GM23338 (cell line): ENCODE measurements around the gene COBL. TPM values are rescaled to one million over a fixed set of nuclear protein-coding genes. Genes with fewer than 3 reads are reported as not detected.

ENCODE experiments used
- ATAC-seq: fragments of 200-7000 bp; cut with Tn5 transposase; 3 replicates; pipeline ENCODE4 v1.9.1; 2020
- DNase-seq: peaks from one replicate; pipeline ENCODE4 v3.0.0-alpha.2; 2015; ENCODE audit warnings: low spot score
- H2AFZ ChIP-seq: fragments of 200-600 bp; sonication (generic); 2 replicates; pipeline ENCODE4 v1.8.0; 2016; ENCODE audit warnings: antibody characterized with exemption, mild to moderate bottlenecking, moderate library complexity
- H3F3A ChIP-seq: fragments of 200-600 bp; sonication (generic); replicated peaks from 2 replicates; pipeline ENCODE4 v1.8.0; 2017; ENCODE audit warnings: antibody characterized with exemption, mixed run types, low read depth
- H3K27ac ChIP-seq: fragments of 200-600 bp; sonication (generic); 2 replicates; pipeline ENCODE4 v1.6.1; 2016; ENCODE audit warnings: low read depth
- H3K27me3 ChIP-seq: fragments of 200-600 bp; sonication (generic); 2 replicates; pipeline ENCODE4 v1.8.0; 2016; ENCODE audit warnings: mild to moderate bottlenecking, mixed run types, moderate library complexity; ENCODE audit not compliant: insufficient read depth
- H3K36me3 ChIP-seq: fragments of 200-600 bp; sonication (generic); 2 replicates; pipeline ENCODE4 v1.8.0; 2016; ENCODE audit warnings: mild to moderate bottlenecking; ENCODE audit not compliant: insufficient read depth
- H3K4me1 ChIP-seq: fragments of 200-600 bp; sonication (generic); 2 replicates; pipeline ENCODE4 v1.8.0; 2016; ENCODE audit warnings: mild to moderate bottlenecking, moderate library complexity; ENCODE audit not compliant: insufficient read depth
- H3K4me2 ChIP-seq: fragments of 200-600 bp; sonication (generic); 2 replicates; pipeline ENCODE4 v1.7.1; 2017; ENCODE audit warnings: mixed run types
- H3K4me3 ChIP-seq: fragments of 200-600 bp; sonication (generic); 2 replicates; pipeline ENCODE4 v1.6.1; 2016; ENCODE audit warnings: mixed run types
- H3K79me2 ChIP-seq: fragments of 200-600 bp; sonication (generic); replicated peaks from 2 replicates; pipeline ENCODE4 v1.8.0; 2017; ENCODE audit warnings: mild to moderate bottlenecking; ENCODE audit not compliant: insufficient read depth
- H3K9me2 ChIP-seq: fragments of 200-600 bp; sonication (generic); 2 replicates; pipeline ENCODE4 v1.8.0; 2017; ENCODE audit not compliant: insufficient read depth
- H4K20me1 ChIP-seq: fragments of 200-600 bp; sonication (generic); replicated peaks from 2 replicates; pipeline ENCODE4 v1.8.0; 2017; ENCODE audit warnings: mild to moderate bottlenecking; ENCODE audit not compliant: insufficient read depth
- H3K27ac Mint-ChIP-seq: 2 replicates; pipeline ENCODE4 v1.8.0; 2020; ENCODE audit warnings: inconsistent platforms, mild to moderate bottlenecking, moderate library complexity, mixed read lengths
- H3K27me3 Mint-ChIP-seq: 3 replicates; pipeline ENCODE4 v1.8.0; 2022; ENCODE audit warnings: low read depth, mild to moderate bottlenecking, moderate library complexity, mixed read lengths, inconsistent platforms; ENCODE audit not compliant: insufficient read depth, poor library complexity
- H3K36me3 Mint-ChIP-seq: 3 replicates; pipeline ENCODE4 v1.8.0; 2021; ENCODE audit warnings: low read depth, mild to moderate bottlenecking, inconsistent platforms, moderate library complexity, mixed read lengths
- H3K4me1 Mint-ChIP-seq: 3 replicates; pipeline ENCODE4 v1.8.0; 2020; ENCODE audit warnings: mild to moderate bottlenecking, inconsistent platforms, mixed read lengths
- H3K4me3 Mint-ChIP-seq: 3 replicates; pipeline ENCODE4 v1.8.0; 2021; ENCODE audit warnings: moderate library complexity, mild to moderate bottlenecking, inconsistent platforms, mixed read lengths
- H3K9me3 Mint-ChIP-seq: 3 replicates; pipeline ENCODE4 v1.8.0; 2020; ENCODE audit warnings: moderate library complexity, mild to moderate bottlenecking, inconsistent platforms, mixed read lengths
- CREB1 ChIP-seq: fragments of 250-450 bp; sonication (Bioruptor Pico); IDR thresholded peaks from 2 replicates; pipeline ENCODE4 v1.5.0; 2020; ENCODE audit warnings: low read depth, mild to moderate bottlenecking, moderate library complexity
- CTCF ChIP-seq, 2 experiments: fragments of 200-600 bp in 1 of 2; sonication (generic) in 1 of 2; conservative IDR thresholded peaks; 2 replicates each; pipeline versions ENCODE4 v1.5.1 to v1.6.1; 2016 to 2017; ENCODE audit warnings: antibody characterized with exemption in 2 of 2, low read depth in 2 of 2, mild to moderate bottlenecking in 2 of 2, moderate library complexity in 1 of 2
- EZH2 ChIP-seq: fragments of 200-600 bp; sonication (generic); IDR thresholded peaks from one replicate; pipeline ENCODE4 v1.8.0; 2017; ENCODE audit warnings: antibody characterized with exemption, mild to moderate bottlenecking, low read depth; ENCODE audit not compliant: unreplicated experiment
- EZH2phosphoT487 ChIP-seq: fragments of 200-600 bp; sonication (generic); IDR thresholded peaks from one replicate; pipeline ENCODE4 v1.8.1; 2018; ENCODE audit warnings: antibody characterized with exemption; ENCODE audit not compliant: unreplicated experiment
- NANOG ChIP-seq: IDR thresholded peaks from 2 replicates; pipeline ENCODE4 v1.6.1; 2016; ENCODE audit warnings: antibody characterized with exemption, borderline replicate concordance
- POLR2AphosphoS5 ChIP-seq: IDR thresholded peaks from 2 replicates; pipeline ENCODE4 v1.6.1; 2016; ENCODE audit warnings: antibody characterized with exemption, low read depth
- ZNF331 ChIP-seq: fragments of 250-450 bp; sonication (Bioruptor Pico); IDR thresholded peaks from 2 replicates; pipeline ENCODE4 v1.5.0; 2020; ENCODE audit warnings: low read depth, mild to moderate bottlenecking, moderate library complexity
- polyA plus RNA-seq: library from polyadenylated mRNA; unstranded; fragments of >200 nt; fragmentation: Nextera tagmentation; extraction: Ambion mirVana; gene quantifications from 2 replicates; pipeline ENCODE4 v1.2.1, GENCODE V29; 2016
- total RNA-seq: library from RNA; depleted of rRNA; stranded (reverse); fragments of >200 nt; shearing (Covaris generic); gene quantifications from 2 replicates; pipeline ENCODE4 v1.2.3, GENCODE V29; 2014

The COBL gene
- total and polyA plus RNA-seq, 2 experiments from 2014 or later: 18.3 to 51.9 TPM

GRCh38 chr7:50983850-50984249 lies 332.8 kb downstream of the COBL start (continued):
- TF ChIP-seq ZNF331 (no peak), EZH2phosphoT487 (no peak), EZH2 (no peak), NANOG (no peak)

DNA sequence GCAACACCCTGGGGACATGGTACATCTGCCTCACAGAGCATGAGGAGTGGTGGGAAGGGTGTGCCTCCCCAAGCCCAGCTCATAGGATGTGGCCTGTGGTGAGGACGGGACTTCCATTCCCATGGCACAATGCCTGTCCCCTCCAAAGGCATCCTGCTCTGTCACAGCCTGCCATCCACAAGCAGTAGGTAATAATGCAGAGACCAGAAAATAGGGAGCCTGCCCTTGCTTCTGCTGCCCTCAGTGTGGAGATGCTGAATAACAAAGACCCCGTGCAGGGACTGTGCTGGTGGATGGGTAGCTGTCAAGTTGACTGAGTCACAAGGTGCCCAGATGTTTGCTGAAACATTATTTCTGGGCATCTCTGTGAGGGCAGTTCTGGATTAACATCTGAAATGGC lies 334.0 kb downstream of the COBL start:
- Mint-ChIP-seq H3K36me3 (no peaks in the 10 kb centered on the region), H3K27ac (no peak overlapping the region), H3K4me1 (peaks cover 35% of the 10 kb centered on the region), H3K9me3 (no peaks in the 10 kb centered on the region), H3K4me3 (no peak overlapping the region), H3K27me3 (peaks cover 9% of the 10 kb centered on the region)
- H3K79me2 ChIP-seq: no peaks in the 10 kb centered on the region
- H3K4me3 ChIP-seq: no peak overlapping the region
- H3F3A ChIP-seq: 0 out of 2 replicates have a peak, but pooled peaks cover 5% of the 10 kb centered on the region
- no peaks in the 10 kb centered on the region for H3K27me3 ChIP-seq
- H2AFZ ChIP-seq: no peak overlapping the region
- H3K4me2 ChIP-seq: no peak overlapping the region
- no peak overlapping the region for H3K27ac ChIP-seq
- no peaks in the 10 kb centered on the region for H4K20me1 ChIP-seq
- DNase-seq (peak; percentile 62), ATAC-seq (peak; percentile 87)
- H3K4me1 ChIP-seq: peaks cover 24% of the 10 kb centered on the region
- 0 out of 2 replicates have a peak, but pooled peaks cover 3% of the 10 kb centered on the region for H3K36me3 ChIP-seq
- TF ChIP-seq CTCF (conservative IDR thresholded peaks at IDR 0.05; ENCODE audit: low read depth in 2 of 2): peak; percentile 51 to 61
- TF ChIP-seq POLR2AphosphoS5: no peak
- H3K9me2 ChIP-seq: peaks cover 15% of the 10 kb centered on the region

- H3K4me3 ChIP-seq: no peak overlapping the region
- peak; percentile 75 for ATAC-seq
- Mint-ChIP-seq H3K27ac (no peak overlapping the region), H3K4me3 (no peak overlapping the region), H3K9me3 (no peaks in the 10 kb centered on the region), H3K36me3 (no peaks in the 10 kb centered on the region; the same call in 2 of the 3 replicates), H3K4me1 (peaks cover 32% of the 10 kb centered on the region), H3K27me3 (peaks cover 9% of the 10 kb centered on the region)
- no peaks in the 10 kb centered on the region for H3K79me2 ChIP-seq
- 0 out of 2 replicates have a peak, but pooled peaks cover 5% of the 10 kb centered on the region for H3F3A ChIP-seq
- TF ChIP-seq CTCF (conservative IDR thresholded peaks at IDR 0.05; ENCODE audit: low read depth in 2 of 2) (peak; percentile 45 to 82), CREB1 (CRISPR knock-in tag) (no peak)
- H4K20me1 ChIP-seq: no peaks in the 10 kb centered on the region
- DNase-seq: peak; percentile 62
- peaks cover 15% of the 10 kb centered on the region for H3K9me2 ChIP-seq
- no peaks in the 10 kb centered on the region for H3K27me3 ChIP-seq
- 0 out of 2 replicates have a peak, but pooled peaks cover 3% of the 10 kb centered on the region for H3K36me3 ChIP-seq
- H3K4me2 ChIP-seq: no peak overlapping the region
- no peak overlapping the region for H2AFZ ChIP-seq
- H3K4me1 ChIP-seq: peaks cover 21% of the 10 kb centered on the region
- H3K27ac ChIP-seq: no peak overlapping the region
Measured at GRCh38 chr7:50981743-50982142, 334.9 kb downstream of the COBL start.
